Measurements from ENCODE around the gene UBE2QL1.

DNA sequence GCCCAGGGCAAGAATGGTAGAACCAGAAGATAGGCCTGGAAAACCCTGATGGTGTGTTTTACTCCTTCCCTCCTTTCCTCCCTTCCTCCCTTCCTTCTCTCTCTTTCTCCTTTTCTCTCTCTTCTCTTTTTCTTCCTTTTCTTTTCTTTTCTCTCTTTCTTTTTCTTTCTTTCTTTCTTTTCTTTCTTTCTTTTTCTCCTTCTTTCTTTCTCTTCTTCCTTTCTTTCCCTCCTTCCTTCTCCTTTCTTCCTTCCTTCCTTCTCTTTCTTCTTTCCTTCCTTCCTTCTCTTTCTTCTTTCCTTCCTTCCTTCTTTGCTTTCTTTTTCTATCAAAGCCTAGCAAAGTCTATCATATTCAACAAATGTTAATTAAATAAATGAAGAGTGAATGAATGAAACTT lies 24.0 kb upstream of the UBE2QL1 start:
- TF ChIP-seq, protein P1, sequence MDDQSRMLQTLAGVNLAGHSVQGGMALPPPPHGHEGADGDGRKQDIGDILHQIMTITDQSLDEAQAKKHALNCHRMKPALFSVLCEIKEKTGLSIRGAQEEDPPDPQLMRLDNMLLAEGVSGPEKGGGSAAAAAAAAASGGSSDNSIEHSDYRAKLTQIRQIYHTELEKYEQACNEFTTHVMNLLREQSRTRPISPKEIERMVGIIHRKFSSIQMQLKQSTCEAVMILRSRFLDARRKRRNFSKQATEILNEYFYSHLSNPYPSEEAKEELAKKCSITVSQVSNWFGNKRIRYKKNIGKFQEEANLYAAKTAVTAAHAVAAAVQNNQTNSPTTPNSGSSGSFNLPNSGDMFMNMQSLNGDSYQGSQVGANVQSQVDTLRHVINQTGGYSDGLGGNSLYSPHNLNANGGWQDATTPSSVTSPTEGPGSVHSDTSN (IDR thresholded peaks at IDR 0.05), result no peak
- TF ChIP-seq CTCF (IDR thresholded peaks at IDR 0.05) (no peak), EP300 (IDR thresholded peaks at IDR 0.05; ENCODE audit: borderline replicate concordance in 1 of 2, low read depth in 1 of 2, low read length in 1 of 2) (no peak), MAX (IDR thresholded peaks at IDR 0.05; ENCODE audit: low read depth) (no peak), MEF2A (IDR thresholded peaks at IDR 0.05; ENCODE audit: borderline replicate concordance, low read depth) (no peak), TEAD4 (IDR thresholded peaks at IDR 0.05; ENCODE audit: borderline replicate concordance, insufficient read depth) (no peak), EZH2phosphoT487 (IDR thresholded peaks at IDR 0.05; ENCODE audit: borderline replicate concordance, low read depth) (no peak), RFX5 (IDR thresholded peaks at IDR 0.05; ENCODE audit: low read length) (no peak), POLR2AphosphoS5 (IDR thresholded peaks at IDR 0.05; ENCODE audit: low read depth, low read length) (no peak)

Measured in SK-N-SH (cell line).